Measurements from ENCODE around the gene SMAD4. TPM values are rescaled to one million over a fixed set of nuclear protein-coding genes. Genes with fewer than 3 reads are reported as not detected.
A peak's percentile ranks its signal among the peaks of the same experiment; 100 is the strongest.
"Not testable (repeated sequence)": the region's sequence is repeated elsewhere in the genome, so short reads cannot be mapped to it uniquely, and the experiment has no call there.

SMAD4 gene
- total and polyA plus RNA-seq, 5 experiments from 2014 or later, result 46.0 to 169 (median 69.2) TPM

- Mint-ChIP-seq H3K27ac (peak overlapping the region in 4 of 10 donors; percentile 3 to 46 (median 4)), H3K36me3 (peaks cover 3 to 93% (median 51%) of the 10 kb centered on the region in 3 donors), H3K9me3 (no peaks in the 10 kb centered on the region), H3K27me3 (no peaks in the 10 kb centered on the region), H3K4me1 (peaks cover 11 to 29% (median 28%) of the 10 kb centered on the region in 4 donors), H3K4me3 (no peak overlapping the region)
- DNase-seq (no peak), ATAC-seq (no peak)
- POLR2A ChIA-PET, result no interaction called here
Observed at GRCh38 chr18:51077217-51077616, 47.2 kb downstream of the SMAD4 start.

- ATAC-seq, result no peak
- Mint-ChIP-seq H3K4me1 (peaks cover 9 to 29% (median 24%) of the 10 kb centered on the region in 4 donors), H3K27me3 (no peaks in the 10 kb centered on the region), H3K36me3 (peaks cover 8 to 94% (median 51%) of the 10 kb centered on the region in 3 donors), H3K9me3 (no peaks in the 10 kb centered on the region), H3K4me3 (no peak overlapping the region), H3K27ac (peak overlapping the region in 2 of 10 donors; percentile 29 to 44)
- no peak for DNase-seq
- POLR2A ChIA-PET, result no interaction called here
Observed at GRCh38 chr18:51078026-51078425, 48.0 kb downstream of the SMAD4 start.

- Mint-ChIP-seq H3K4me1 (peaks cover 3 to 6% (median 4%) of the 10 kb centered on the region in 4 donors), H3K4me3 (no peak overlapping the region), H3K9me3 (peaks cover 0 to 17% (median 12%) of the 10 kb centered on the region in 9 donors), H3K27ac (peak overlapping the region in 6 of 10 donors; percentile 2 to 69 (median 19)), H3K36me3 (peaks cover 31 to 85% (median 80%) of the 10 kb centered on the region in 3 donors), H3K27me3 (no peaks in the 10 kb centered on the region)
- DNase-seq (no peak), ATAC-seq (no peak)
- POLR2A ChIA-PET, result no interaction called here
Observed at GRCh38 chr18:51082571-51083267, 52.7 kb downstream of the SMAD4 start.

DNA sequence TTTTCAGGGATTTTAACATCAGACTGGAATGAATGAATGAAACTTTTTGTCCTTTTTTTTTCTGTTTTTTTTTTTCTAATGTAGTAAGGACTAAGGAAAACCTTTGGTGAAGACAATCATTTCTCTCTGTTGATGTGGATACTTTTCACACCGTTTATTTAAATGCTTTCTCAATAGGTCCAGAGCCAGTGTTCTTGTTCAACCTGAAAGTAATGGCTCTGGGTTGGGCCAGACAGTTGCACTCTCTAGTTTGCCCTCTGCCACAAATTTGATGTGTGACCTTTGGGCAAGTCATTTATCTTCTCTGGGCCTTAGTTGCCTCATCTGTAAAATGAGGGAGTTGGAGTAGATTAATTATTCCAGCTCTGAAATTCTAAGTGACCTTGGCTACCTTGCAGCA, 53.4 kb downstream of the SMAD4 start:
- Mint-ChIP-seq H3K27ac (peak overlapping the region in 1 of 10 donors; percentile 23), H3K9me3 (peaks cover 3 to 24% (median 19%) of the 10 kb centered on the region in 9 donors), H3K27me3 (no peaks in the 10 kb centered on the region), H3K4me1 (peaks cover 0 to 6% (median 3%) of the 10 kb centered on the region in 4 donors), H3K4me3 (no peak overlapping the region), H3K36me3 (peaks cover 31 to 78% (median 76%) of the 10 kb centered on the region in 3 donors)
- POLR2A ChIA-PET, result no interaction called here
- no peak for DNase-seq
- ATAC-seq, result no peak

- DNase-seq, result no peak
- no peak for ATAC-seq
- no peaks in the 10 kb centered on the region for H3K4me1 Mint-ChIP-seq
- H3K9me3 Mint-ChIP-seq, result peaks cover 9 to 48% (median 24%) of the 10 kb centered on the region in 9 donors
- no peak overlapping the region for H3K27ac Mint-ChIP-seq
- no peaks in the 10 kb centered on the region for H3K27me3 Mint-ChIP-seq
- POLR2A ChIA-PET, result no interaction called here
- peaks cover 23 to 40% (median 28%) of the 10 kb centered on the region in 3 donors for H3K36me3 Mint-ChIP-seq
- H3K4me3 Mint-ChIP-seq, result no peak overlapping the region
Observed at GRCh38 chr18:51088410-51088809, 58.4 kb downstream of the SMAD4 start.

- no peak for ATAC-seq
- peaks cover 16 to 29% (median 20%) of the 10 kb centered on the region in 3 donors for H3K36me3 Mint-ChIP-seq
- no peak overlapping the region for H3K27ac Mint-ChIP-seq
- no peak for DNase-seq
- POLR2A ChIA-PET, result no interaction called here
- no peaks in the 10 kb centered on the region for H3K4me1 Mint-ChIP-seq
- H3K27me3 Mint-ChIP-seq, result no peaks in the 10 kb centered on the region
- H3K9me3 Mint-ChIP-seq, result peaks cover 11 to 52% (median 24%) of the 10 kb centered on the region in 9 donors
- no peak overlapping the region for H3K4me3 Mint-ChIP-seq
Observed at GRCh38 chr18:51089691-51090090, 59.7 kb downstream of the SMAD4 start.

GRCh38 chr18:51091270-51091669, 61.3 kb downstream of the SMAD4 start:
- H3K27me3 Mint-ChIP-seq, result peaks cover 0 to 5% (median 0%) of the 10 kb centered on the region in 5 donors
- H3K36me3 Mint-ChIP-seq, result peaks cover under 1 to 15% (median 9%) of the 10 kb centered on the region in 3 donors
- POLR2A ChIA-PET, result interaction anchor here (0.5 kb wide), 1 partner anchor 390 kb away, joined by 4 read pairs; no protein-coding TSS in a partner anchor
- peaks cover 11 to 49% (median 20%) of the 10 kb centered on the region in 9 donors for H3K9me3 Mint-ChIP-seq
- no peak overlapping the region for H3K27ac Mint-ChIP-seq
- no peak overlapping the region for H3K4me3 Mint-ChIP-seq
- ATAC-seq (no peak), DNase-seq (no peak)
- no peaks in the 10 kb centered on the region for H3K4me1 Mint-ChIP-seq

DNA sequence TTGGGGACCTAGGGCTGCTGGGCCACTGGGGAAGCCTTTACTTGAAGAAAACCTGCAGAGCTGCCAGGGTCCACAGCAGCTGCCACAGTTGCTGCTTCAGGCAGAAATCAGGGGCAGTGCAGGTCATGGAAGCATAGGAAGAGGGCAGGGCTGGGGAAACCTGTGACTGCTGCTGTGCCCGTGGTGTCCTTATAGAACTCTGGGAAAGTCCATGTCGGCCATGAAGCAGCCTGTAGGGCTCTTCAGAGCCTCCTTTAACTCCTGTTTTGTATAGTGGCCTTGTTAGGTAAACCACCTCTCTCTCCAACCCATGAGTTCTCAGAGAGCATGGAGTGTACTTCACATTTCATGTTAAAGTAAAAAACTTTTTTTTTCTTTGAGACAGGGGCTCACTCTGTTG, 62.1 kb downstream of the SMAD4 start:
- Mint-ChIP-seq H3K9me3 (peaks cover 7 to 40% (median 16%) of the 10 kb centered on the region in 9 donors), H3K36me3 (peaks cover 0 to 8% (median under 1%) of the 10 kb centered on the region in 3 donors), H3K27ac (peak overlapping the region in 1 of 10 donors; percentile 52), H3K4me3 (no peak overlapping the region), H3K27me3 (peaks cover 0 to 7% (median 0%) of the 10 kb centered on the region in 5 donors), H3K4me1 (no peaks in the 10 kb centered on the region)
- POLR2A ChIA-PET, result no interaction called here
- DNase-seq, result no peak
- no peak for ATAC-seq

- DNase-seq, H3K4me3 Mint-ChIP-seq, H3K36me3 Mint-ChIP-seq, H3K27ac Mint-ChIP-seq, POLR2A ChIA-PET, H3K27me3 Mint-ChIP-seq, H3K4me1 Mint-ChIP-seq, ATAC-seq: not testable (repeated sequence)
- peaks cover 3 to 32% (median 11%) of the 10 kb centered on the region in 9 donors for H3K9me3 Mint-ChIP-seq
Observed at GRCh38 chr18:51092967-51093366, 63.0 kb downstream of the SMAD4 start.

GRCh38 chr18:51097021-51097822, 67.2 kb downstream of the SMAD4 start:
- no peak overlapping the region for H3K4me3 Mint-ChIP-seq
- POLR2A ChIA-PET, result no interaction called here

DNA sequence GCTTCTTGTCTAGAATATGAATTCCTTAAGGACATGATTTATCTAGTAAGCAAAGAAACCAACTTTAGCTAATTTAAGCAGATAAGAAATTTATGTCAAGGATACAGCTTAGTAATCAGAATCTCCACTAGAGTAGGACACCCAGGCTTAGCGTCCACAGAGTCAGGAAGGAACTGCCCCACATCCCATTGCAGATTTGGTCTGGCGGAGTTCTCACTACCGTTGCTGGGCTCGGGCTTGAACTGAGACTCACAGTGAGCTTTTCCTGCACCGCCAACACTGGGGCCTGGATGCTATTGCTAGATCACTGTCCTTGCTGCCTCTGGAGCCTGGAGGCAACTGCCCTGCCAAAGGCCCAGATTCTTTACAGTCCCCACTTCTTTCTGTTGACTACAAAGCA, 68.1 kb downstream of the SMAD4 start:
- DNase-seq (no peak), ATAC-seq (no peak)
- no peak overlapping the region for H3K27ac Mint-ChIP-seq
- H3K27me3 Mint-ChIP-seq, result peaks cover 0 to 10% (median 0%) of the 10 kb centered on the region in 5 donors
- peaks cover 0 to 2% (median 0%) of the 10 kb centered on the region in 3 donors for H3K36me3 Mint-ChIP-seq
- H3K4me3 Mint-ChIP-seq, result no peak overlapping the region
- POLR2A ChIA-PET, result no interaction called here
- H3K9me3 Mint-ChIP-seq, result peaks cover 0 to 15% (median 4%) of the 10 kb centered on the region in 9 donors
- no peaks in the 10 kb centered on the region for H3K4me1 Mint-ChIP-seq

More at GRCh38 chr18:51097021-51097822, 67.2 kb downstream of the SMAD4 start:
- peaks cover 0 to 2% (median 0%) of the 10 kb centered on the region in 3 donors for H3K36me3 Mint-ChIP-seq
- no peak overlapping the region for H3K27ac Mint-ChIP-seq
- peaks cover 0 to 10% (median 4%) of the 10 kb centered on the region in 9 donors for H3K9me3 Mint-ChIP-seq
- no peak for DNase-seq
- ATAC-seq, result no peak
- H3K4me1 Mint-ChIP-seq, result no peaks in the 10 kb centered on the region
- peaks cover 0 to 10% (median 0%) of the 10 kb centered on the region in 5 donors for H3K27me3 Mint-ChIP-seq

DNA sequence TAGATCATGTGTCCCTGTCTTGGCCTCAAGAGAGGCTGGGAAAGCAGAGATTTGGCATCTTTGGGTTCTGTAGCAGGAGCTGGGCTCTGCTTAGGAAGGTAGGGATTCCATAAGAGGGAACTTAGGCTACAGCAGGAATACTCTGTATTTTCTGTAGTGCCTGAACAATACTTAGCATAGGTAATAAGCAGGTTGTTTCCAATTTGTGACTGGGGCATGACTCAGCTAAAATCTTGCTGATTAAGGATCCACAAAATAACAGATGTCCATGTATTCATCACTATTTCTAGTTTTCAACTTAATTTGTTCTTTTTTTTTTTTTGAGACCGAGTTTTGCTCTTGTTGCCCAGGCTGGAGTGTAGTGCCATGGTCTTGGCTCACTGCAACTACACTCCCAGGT, 68.5 kb downstream of the SMAD4 start:
- H3K27me3 Mint-ChIP-seq, result peaks cover 0 to 10% (median 0%) of the 10 kb centered on the region in 5 donors
- no peak for DNase-seq
- H3K36me3 Mint-ChIP-seq, result peaks cover 0 to 2% (median 0%) of the 10 kb centered on the region in 3 donors
- H3K27ac Mint-ChIP-seq, result no peak overlapping the region
- ATAC-seq, result no peak
- no peak overlapping the region for H3K4me3 Mint-ChIP-seq
- POLR2A ChIA-PET, result no interaction called here
- H3K9me3 Mint-ChIP-seq, result peaks cover 0 to 12% (median 3%) of the 10 kb centered on the region in 9 donors
- no peaks in the 10 kb centered on the region for H3K4me1 Mint-ChIP-seq
